Measurements from ENCODE around the gene OR6C70. TPM values are rescaled to one million over a fixed set of nuclear protein-coding genes. Genes with fewer than 3 reads are reported as not detected.
"Not testable (repeated sequence)": the region's sequence is repeated elsewhere in the genome, so short reads cannot be mapped to it uniquely, and the experiment has no call there.

The OR6C70 gene
- total and polyA plus RNA-seq, 3 experiments from 2014 or later: not detected

DNA sequence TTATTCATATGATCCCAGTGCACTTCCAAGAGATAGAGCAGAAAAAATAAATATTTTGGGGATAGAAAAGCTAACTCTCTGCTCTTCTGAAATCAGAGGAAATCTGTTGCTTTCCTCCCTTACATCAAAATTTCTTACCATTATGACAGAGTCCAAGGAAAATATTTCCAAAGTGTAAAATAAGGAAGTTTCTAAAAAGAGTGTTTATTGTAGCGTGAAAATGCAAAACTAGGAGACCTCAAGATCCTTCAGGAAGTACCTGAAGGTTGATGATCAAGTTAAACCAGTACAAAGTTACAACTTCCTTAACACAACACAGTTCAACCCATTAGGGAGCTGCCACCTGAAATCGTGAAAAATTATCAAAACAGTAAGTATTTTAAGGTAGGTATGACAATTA lies 26.2 kb downstream of the OR6C70 start, which contains the start of gene OR6C2:
OR6C2 (plus strand) TSS at position 301 of the 400 bp plus-strand sequence. CDS start 8,138 bp downstream, outside the sequence.
- H3K36me3 Mint-ChIP-seq: peaks cover 0 to 4% (median 0%) of the 10 kb centered on the region in 3 donors
- H3K9me3 Mint-ChIP-seq: peaks cover 0 to 22% (median 19%) of the 10 kb centered on the region in 5 donors
- no peaks in the 10 kb centered on the region for H3K9me3 ChIP-seq (ENCODE audit: low read length)
- H3K4me3 Mint-ChIP-seq: no peak within 1 kb of the TSS
- no peak within 1 kb of the TSS for H3K4me3 ChIP-seq (ENCODE audit: low read length)
- no peaks in the 10 kb centered on the region for H3K4me1 ChIP-seq (ENCODE audit: insufficient read depth, low read length)
- H3K27ac Mint-ChIP-seq: no peak within 1 kb of the TSS
- no peak for DNase-seq
- H3K4me1 Mint-ChIP-seq: no peaks in the 10 kb centered on the region
- no peaks in the 10 kb centered on the region for H3K36me3 ChIP-seq (ENCODE audit: insufficient read depth, low read length)
- peaks cover 5 to 25% of the 10 kb centered on the region in 2 donors for H3K27me3 Mint-ChIP-seq
- ChIA-PET CTCF (no interaction called here), POLR2A (no interaction called here)
- H3K27me3 ChIP-seq (ENCODE audit: insufficient read depth, low read length, poor library complexity, severe bottlenecking): no peaks in the 10 kb centered on the region
- H3K27ac ChIP-seq (ENCODE audit: low read depth, low read length): no peak within 1 kb of the TSS

DNA sequence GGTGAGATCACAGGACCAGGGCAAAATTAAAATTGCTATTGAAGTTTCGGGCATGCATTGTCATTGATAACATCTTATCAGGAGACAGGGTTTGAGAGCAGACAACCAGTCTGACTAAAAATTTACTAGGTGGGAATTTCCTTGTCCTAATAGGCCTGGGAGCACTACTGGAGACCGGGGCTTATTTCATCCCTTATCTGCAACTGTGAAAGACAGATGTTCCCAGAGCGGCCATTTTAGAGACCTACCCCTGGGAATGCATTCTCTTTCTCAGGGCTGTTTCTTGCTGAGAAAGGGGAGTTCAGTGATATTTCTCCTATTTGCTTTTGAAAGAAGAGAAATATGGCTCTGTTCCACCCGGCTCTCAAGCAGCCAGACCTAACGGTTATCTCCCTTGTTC lies 28.7 kb downstream of the OR6C70 start:
- H3K4me1 ChIP-seq (ENCODE audit: insufficient read depth, low read length); H3K4me1 Mint-ChIP-seq; H3K27ac ChIP-seq (ENCODE audit: low read depth, low read length); POLR2A ChIA-PET; CTCF ChIA-PET; H3K4me3 ChIP-seq (ENCODE audit: low read length); H3K4me3 Mint-ChIP-seq; H3K9me3 ChIP-seq (ENCODE audit: low read length); DNase-seq; H3K36me3 Mint-ChIP-seq; H3K27me3 ChIP-seq (ENCODE audit: insufficient read depth, low read length, poor library complexity, severe bottlenecking); H3K27ac Mint-ChIP-seq; H3K36me3 ChIP-seq (ENCODE audit: insufficient read depth, low read length): not testable (repeated sequence)
- Mint-ChIP-seq H3K27me3 (peaks cover 1 to 20% of the 10 kb centered on the region in 2 donors), H3K9me3 (peaks cover 0 to 30% (median 19%) of the 10 kb centered on the region in 5 donors)

- H3K36me3 Mint-ChIP-seq: peaks cover 0 to 6% (median 0%) of the 10 kb centered on the region in 3 donors
- H3K4me1 ChIP-seq (ENCODE audit: insufficient read depth, low read length): no peaks in the 10 kb centered on the region
- no peak overlapping the region for H3K27ac ChIP-seq (ENCODE audit: low read depth, low read length)
- no peaks in the 10 kb centered on the region for H3K27me3 ChIP-seq (ENCODE audit: insufficient read depth, low read length, poor library complexity, severe bottlenecking)
- CTCF ChIA-PET: no interaction called here
- no peaks in the 10 kb centered on the region for H3K4me1 Mint-ChIP-seq
- DNase-seq: no peak
- H3K9me3 ChIP-seq (ENCODE audit: low read length): no peaks in the 10 kb centered on the region
- H3K4me3 Mint-ChIP-seq: no peak overlapping the region
- peaks cover 0 to 3% (median 0%) of the 10 kb centered on the region in 5 donors for H3K9me3 Mint-ChIP-seq
- no peak overlapping the region for H3K4me3 ChIP-seq (ENCODE audit: low read length)
- H3K27me3 Mint-ChIP-seq: peaks cover 15 to 45% of the 10 kb centered on the region in 2 donors
- POLR2A ChIA-PET: no interaction called here
- H3K27ac Mint-ChIP-seq: no peak overlapping the region
- H3K36me3 ChIP-seq (ENCODE audit: insufficient read depth, low read length): no peaks in the 10 kb centered on the region
Measured at GRCh38 chr12:55428331-55429243, 41.4 kb downstream of the OR6C70 start.

- Histone ChIP-seq H3K36me3 (ENCODE audit: insufficient read depth, low read length) (no peaks in the 10 kb centered on the region), H3K9me3 (ENCODE audit: low read length) (no peaks in the 10 kb centered on the region), H3K4me3 (ENCODE audit: low read length) (no peak within 1 kb of the TSS), H3K27ac (ENCODE audit: low read depth, low read length) (no peak within 1 kb of the TSS), H3K27me3 (ENCODE audit: insufficient read depth, low read length, poor library complexity, severe bottlenecking) (no peaks in the 10 kb centered on the region), H3K4me1 (ENCODE audit: insufficient read depth, low read length) (no peaks in the 10 kb centered on the region)
- Mint-ChIP-seq H3K36me3 (no peaks in the 10 kb centered on the region), H3K27me3 (peaks cover 18 to 45% of the 10 kb centered on the region in 2 donors), H3K4me3 (no peak within 1 kb of the TSS), H3K27ac (no peak within 1 kb of the TSS), H3K4me1 (no peaks in the 10 kb centered on the region), H3K9me3 (peaks cover 0 to 2% (median 0%) of the 10 kb centered on the region in 5 donors)
- ChIA-PET CTCF (no interaction called here), POLR2A (no interaction called here)
- no peak for DNase-seq
Measured at GRCh38 chr12:55425954-55426353, 44.0 kb downstream of the OR6C70 start, which contains the start of gene OR6C76. OR6C76 (plus strand) TSS chr12:55426254; CDS start chr12:55426254, 0 bp downstream.

GRCh38 chr12:55420307-55420962 lies 49.5 kb downstream of the OR6C70 start:
- H3K4me3 ChIP-seq (ENCODE audit: low read length): no peak overlapping the region
- Mint-ChIP-seq H3K36me3 (no peaks in the 10 kb centered on the region), H3K27ac (no peak overlapping the region), H3K4me1 (peaks cover 2 to 3% (median 2%) of the 10 kb centered on the region in 3 donors), H3K9me3 (peaks cover 0 to 2% (median 0%) of the 10 kb centered on the region in 5 donors), H3K4me3 (no peak overlapping the region), H3K27me3 (peaks cover 28 to 63% of the 10 kb centered on the region in 2 donors)
- H3K27me3 ChIP-seq (ENCODE audit: insufficient read depth, low read length, poor library complexity, severe bottlenecking): no peaks in the 10 kb centered on the region
- CTCF ChIA-PET: interaction anchor here (1.2 kb wide), 1 partner anchor 19 kb away, joined by 3 read pairs; no protein-coding TSS in a partner anchor
- POLR2A ChIA-PET: no interaction called here
- DNase-seq: no peak
- H3K4me1 ChIP-seq (ENCODE audit: insufficient read depth, low read length): no peaks in the 10 kb centered on the region
- no peaks in the 10 kb centered on the region for H3K36me3 ChIP-seq (ENCODE audit: insufficient read depth, low read length)
- no peak overlapping the region for H3K27ac ChIP-seq (ENCODE audit: low read depth, low read length)
- H3K9me3 ChIP-seq (ENCODE audit: low read length): no peaks in the 10 kb centered on the region

Other genes starting within 250 kb of the OR6C70 start
- gene OR10A7, start 249.1 kb downstream of the OR6C70 start, total RNA-seq: not detected
- gene OR10A7, start 249.1 kb downstream of the OR6C70 start, polyA plus RNA-seq: not detected
- gene OR6C74, start 225.5 kb downstream of the OR6C70 start, total RNA-seq: not detected
- gene OR6C74, start 225.5 kb downstream of the OR6C70 start, polyA plus RNA-seq: not detected
- not detected for gene OR6C6, start 173.6 kb downstream of the OR6C70 start, total RNA-seq
- not detected for gene OR6C6, start 173.6 kb downstream of the OR6C70 start, polyA plus RNA-seq
- gene OR6C1, start 155.8 kb downstream of the OR6C70 start, total RNA-seq: not detected
- gene OR6C1, start 155.8 kb downstream of the OR6C70 start, polyA plus RNA-seq: not detected
- gene OR6C3, start 139.4 kb downstream of the OR6C70 start, total RNA-seq: not detected
- gene OR6C3, start 139.4 kb downstream of the OR6C70 start, polyA plus RNA-seq: not detected
- gene OR6C75, start 107.2 kb downstream of the OR6C70 start, total RNA-seq: not detected
- gene OR6C75, start 107.2 kb downstream of the OR6C70 start, polyA plus RNA-seq: not detected
- gene OR6C65, start 69.6 kb downstream of the OR6C70 start, total RNA-seq: not detected
- gene OR6C65, start 69.6 kb downstream of the OR6C70 start, polyA plus RNA-seq: not detected
- not detected for gene OR6C76, start 43.9 kb downstream of the OR6C70 start, total RNA-seq
- not detected for gene OR6C76, start 43.9 kb downstream of the OR6C70 start, polyA plus RNA-seq
- not detected for gene OR6C2, start 26.1 kb downstream of the OR6C70 start, total RNA-seq
- not detected for gene OR6C2, start 26.1 kb downstream of the OR6C70 start, polyA plus RNA-seq
- gene OR6C68, start 22.2 kb upstream of the OR6C70 start, total RNA-seq: not detected
- not detected for gene OR6C68, start 22.2 kb upstream of the OR6C70 start, polyA plus RNA-seq
- gene OR6C4, start 79.5 kb upstream of the OR6C70 start, total RNA-seq: not detected
- not detected for gene OR6C4, start 79.5 kb upstream of the OR6C70 start, polyA plus RNA-seq
- gene OR2AP1, start 102.3 kb upstream of the OR6C70 start, total RNA-seq: not detected
- gene OR2AP1, start 102.3 kb upstream of the OR6C70 start, polyA plus RNA-seq: not detected
- gene OR10P1, start 166.8 kb upstream of the OR6C70 start, total RNA-seq: not detected
- gene OR10P1, start 166.8 kb upstream of the OR6C70 start, polyA plus RNA-seq: not detected
- 1 to 10 TPM; 2.7 to 3.1 TPM for gene ITGA7, start 237.8 kb upstream of the OR6C70 start, total RNA-seq
- gene ITGA7, start 237.8 kb upstream of the OR6C70 start, polyA plus RNA-seq: 0.36 TPM
- gene BLOC1S1, start 245.9 kb upstream of the OR6C70 start, total RNA-seq: 100 to 1,000 TPM in 1 of 2 experiments, 10 to 100 TPM in 1; 97.5 to 110 TPM
- 90.2 TPM for gene BLOC1S1, start 245.9 kb upstream of the OR6C70 start, polyA plus RNA-seq

Data from CD8-positive, alpha-beta memory T cell (primary cell).